Heart left ventricle (tissue), 13 donors: ENCODE measurements around the gene ERFL.

ENCODE experiments used
- POLR2A ChIP-seq, 2 donors: fragments of 450-650 bp; IDR thresholded peaks; one replicate each; pipeline ENCODE4 v1.6.1; 2017; ENCODE audit warnings: antibody characterized with exemption in 2 of 2, mild to moderate bottlenecking in 2 of 2, moderate library complexity in 2 of 2
- TF ChIP-seq, protein P1 (sequence below), 12 donors: fragments of 200-600 bp; sonication (generic) in 4 of 12; IDR thresholded peaks; one replicate each; pipeline versions ENCODE4 v1.5.0 to v1.8.0; 2018 to 2022; ENCODE audit warnings: antibody characterized with exemption in 12 of 12, mild to moderate bottlenecking in 5 of 12
- donor health status: ischemic (EF 13 %, LVEDD 7.1; RV severe dilation, severe dysfunction).
- donor health status: DM: no; HTN: yes; CAD: no.
- donor health status: DM: no; HTN: no; CAD: no.
- donor health status: ischemic (EF 25% LVEDD 6.9; RV normal size, moderate dysfunction).
- donor health status: ischemic (EF 25% LVEDD 5.7; RV mildly dilated, moderate dysfunction).
- donor health status: ischemic (EF 35%, LVEDD 5.7; RV mildly dilated, moderate dysfunction).
- donor health status: nonischemic (EF 11% LVEDD 7.7; RV severe dilation, severe dysfunction).
- donor health status: DM: yes; HTN: yes; CAD: no.
- donor health status: PGD.
- donor health status: ischemic (EF 29% LVEDD 5.4; RV normal size, mild dysfunction).
- donor health status: nonischemic (EF 23%, LVEDD 6.1; RV moderate dilation, normal function).

- TF ChIP-seq, protein P1, sequence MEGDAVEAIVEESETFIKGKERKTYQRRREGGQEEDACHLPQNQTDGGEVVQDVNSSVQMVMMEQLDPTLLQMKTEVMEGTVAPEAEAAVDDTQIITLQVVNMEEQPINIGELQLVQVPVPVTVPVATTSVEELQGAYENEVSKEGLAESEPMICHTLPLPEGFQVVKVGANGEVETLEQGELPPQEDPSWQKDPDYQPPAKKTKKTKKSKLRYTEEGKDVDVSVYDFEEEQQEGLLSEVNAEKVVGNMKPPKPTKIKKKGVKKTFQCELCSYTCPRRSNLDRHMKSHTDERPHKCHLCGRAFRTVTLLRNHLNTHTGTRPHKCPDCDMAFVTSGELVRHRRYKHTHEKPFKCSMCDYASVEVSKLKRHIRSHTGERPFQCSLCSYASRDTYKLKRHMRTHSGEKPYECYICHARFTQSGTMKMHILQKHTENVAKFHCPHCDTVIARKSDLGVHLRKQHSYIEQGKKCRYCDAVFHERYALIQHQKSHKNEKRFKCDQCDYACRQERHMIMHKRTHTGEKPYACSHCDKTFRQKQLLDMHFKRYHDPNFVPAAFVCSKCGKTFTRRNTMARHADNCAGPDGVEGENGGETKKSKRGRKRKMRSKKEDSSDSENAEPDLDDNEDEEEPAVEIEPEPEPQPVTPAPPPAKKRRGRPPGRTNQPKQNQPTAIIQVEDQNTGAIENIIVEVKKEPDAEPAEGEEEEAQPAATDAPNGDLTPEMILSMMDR (IDR thresholded peaks at IDR 0.05) = no peak
- no peak for TF ChIP-seq POLR2A (IDR thresholded peaks at IDR 0.05)
Measured at GRCh38 chr19:41917676-41918075, 10.6 kb downstream of the ERFL start.
